ENCODE results near the gene SRI. TPM values are rescaled to one million over a fixed set of nuclear protein-coding genes. Genes with fewer than 3 reads are reported as not detected.
A peak's percentile ranks its signal among the peaks of the same experiment; 100 is the strongest.

SRI gene
- total RNA-seq, 1 experiment from 2014 or later: 222 TPM

- DNase-seq (ENCODE audit: low spot score): peak; percentile 41
These were observed 4.9 kb upstream of the SRI start for GRCh38 chr7:88224601-88225275.

DNA sequence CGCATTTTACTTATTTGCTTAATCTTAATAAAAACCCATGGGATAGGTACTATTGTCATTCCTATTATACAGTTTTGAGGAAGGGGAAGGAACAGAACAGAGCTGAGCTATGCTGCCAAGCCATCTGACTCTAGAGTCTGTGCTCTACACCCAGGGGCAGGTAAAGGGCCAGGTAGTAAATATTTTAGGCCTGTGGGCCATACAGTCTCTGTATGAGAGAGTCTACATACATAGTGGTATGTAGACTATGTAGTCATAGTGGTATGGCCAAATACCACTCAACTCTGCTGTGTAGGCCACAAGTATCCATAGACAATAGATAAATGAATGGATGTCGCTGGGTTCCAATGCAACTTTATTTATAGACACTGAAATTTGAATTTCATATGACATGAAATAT lies 3.4 kb upstream of the SRI start:
- no peak for DNase-seq (ENCODE audit: low spot score)

GRCh38 chr7:88218836-88219605 lies 817 bp downstream of the SRI start:
- peak; percentile 48 for DNase-seq (ENCODE audit: low spot score)

DNA sequence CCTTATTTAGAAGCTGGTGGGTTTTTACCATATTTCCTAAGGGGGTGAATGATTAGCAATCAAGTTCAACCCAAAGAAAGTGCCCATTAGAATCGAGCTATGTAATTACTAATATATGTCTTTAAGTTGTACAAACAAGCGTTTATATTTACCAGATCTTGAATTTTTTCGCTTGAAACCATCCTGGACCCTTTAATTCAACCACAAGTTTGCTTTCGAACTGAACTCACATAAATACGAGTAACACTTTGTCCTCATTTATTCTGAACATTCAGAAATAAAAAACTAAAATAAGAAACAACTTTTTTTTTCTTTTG lies 1.5 kb downstream of the SRI start:
- no peak for DNase-seq (ENCODE audit: low spot score)

DNA sequence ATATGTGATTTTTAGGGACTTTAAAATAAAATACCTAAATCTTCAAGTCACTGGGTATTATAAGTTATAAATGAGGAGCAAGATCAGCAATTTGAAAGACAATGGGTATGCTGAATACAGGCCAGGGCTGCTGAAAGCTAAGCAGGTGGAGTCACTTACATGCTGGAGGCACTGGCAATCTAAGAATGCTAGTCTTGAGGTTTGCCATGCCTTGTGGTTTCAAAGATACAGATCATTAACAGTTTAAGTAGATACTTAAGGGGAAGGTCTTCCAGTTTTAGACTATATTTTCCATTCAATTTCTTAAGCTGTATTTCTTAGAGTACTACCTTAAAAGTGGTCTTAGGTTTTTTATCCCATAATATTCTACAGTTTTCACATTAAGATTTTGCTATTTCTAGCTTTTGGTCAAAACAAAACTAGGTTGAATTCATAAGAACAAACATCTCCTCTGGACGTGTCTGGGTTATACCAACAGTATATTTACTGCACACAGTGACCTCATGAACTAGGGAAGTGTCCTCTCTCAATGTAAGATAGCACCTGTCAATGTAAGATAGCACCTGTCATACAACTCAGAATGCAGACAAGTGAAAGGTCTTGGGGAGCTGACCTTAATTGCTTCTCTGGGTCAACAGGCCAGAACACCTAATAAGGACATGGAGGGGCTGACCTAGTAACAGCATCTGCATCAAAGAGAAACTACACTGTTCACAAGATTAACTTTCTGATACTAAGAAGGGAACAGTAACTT lies 2.0 kb downstream of the SRI start:
- DNase-seq (ENCODE audit: low spot score): no peak

GRCh38 chr7:88216276-88216675 lies 3.6 kb downstream of the SRI start:
- DNase-seq (ENCODE audit: low spot score): no peak

DNA sequence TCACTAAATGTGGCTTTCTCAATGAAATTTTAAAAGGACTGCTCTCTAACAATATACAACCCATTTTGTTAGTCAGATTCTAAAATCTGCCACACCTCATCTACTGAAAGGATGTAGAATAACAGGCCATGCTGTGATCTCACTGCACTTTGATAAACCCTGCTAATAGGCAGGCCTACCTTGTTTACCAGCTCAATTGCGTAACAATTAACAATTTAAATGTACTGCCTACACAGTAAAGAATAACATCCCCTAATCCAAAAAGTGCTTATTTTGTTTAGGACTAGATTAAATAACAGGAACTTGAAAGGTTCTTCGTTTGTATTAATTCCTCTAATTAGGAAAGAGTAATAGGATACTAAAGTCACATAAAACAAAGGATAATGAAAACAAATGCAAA lies 4.5 kb downstream of the SRI start:
- DNase-seq (ENCODE audit: low spot score): no peak

DNA sequence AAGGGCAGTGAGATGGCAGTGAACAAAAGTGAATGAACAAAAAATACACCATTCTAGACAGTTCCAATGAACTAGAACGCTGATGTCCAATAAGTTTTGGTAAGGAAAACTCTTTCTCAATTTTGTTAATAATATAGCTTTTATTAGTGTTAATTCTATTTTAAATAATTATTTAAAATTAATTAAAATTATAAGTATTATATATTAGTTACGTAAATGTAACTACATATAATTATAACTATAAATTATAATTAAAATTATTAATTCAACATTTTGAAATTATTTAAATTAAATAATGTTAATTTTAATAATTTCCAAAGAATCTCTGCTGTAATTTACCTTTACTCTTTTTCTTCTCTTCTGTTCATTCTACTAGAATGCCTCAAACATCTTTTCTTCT lies 5.4 kb downstream of the SRI start:
- no peak for DNase-seq (ENCODE audit: low spot score)

DNA sequence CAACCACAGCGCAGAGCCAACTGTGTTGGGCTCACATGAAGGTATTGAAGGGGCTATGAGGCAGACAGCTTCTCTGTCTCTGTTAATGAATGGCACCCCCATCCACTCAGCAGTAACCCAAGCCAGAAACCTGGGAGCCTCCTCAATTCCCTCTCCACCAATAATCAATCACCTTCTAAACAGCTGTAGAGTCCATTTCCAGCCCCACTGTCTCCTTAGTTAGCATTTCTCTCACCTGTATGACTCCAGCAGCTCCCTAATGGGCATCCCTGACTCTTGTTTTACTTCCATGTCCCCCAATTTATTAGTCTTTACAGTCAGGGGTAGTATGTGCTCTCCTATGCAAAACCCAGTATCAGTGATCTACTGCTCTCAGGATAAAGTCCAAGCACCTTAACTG lies 6.9 kb downstream of the SRI start:
- no peak for DNase-seq (ENCODE audit: low spot score)

DNA sequence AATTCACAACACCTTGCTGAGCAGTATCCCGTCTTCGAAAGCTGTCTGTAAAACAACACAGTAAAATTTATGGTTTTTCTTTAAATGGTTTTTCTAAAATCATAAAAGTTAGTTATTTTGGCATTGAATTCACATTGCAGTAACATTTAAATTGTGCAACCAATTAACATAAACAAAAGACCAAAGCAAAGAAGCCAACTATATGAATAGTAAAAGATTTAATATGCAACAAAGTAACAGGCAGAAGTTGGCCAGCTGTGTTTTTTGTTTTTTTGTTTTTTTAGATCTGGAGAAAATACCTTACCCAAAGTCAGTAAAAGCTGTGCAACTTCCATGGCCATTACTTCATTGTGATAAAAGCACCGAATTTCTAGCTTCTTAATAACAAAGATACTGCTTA lies 11.3 kb downstream of the SRI start:
- no peak for DNase-seq (ENCODE audit: low spot score)

- no peak for DNase-seq (ENCODE audit: low spot score)
These were observed 13.6 kb downstream of the SRI start for GRCh38 chr7:88206254-88206653.

- no peak for DNase-seq (ENCODE audit: low spot score)
These were observed 14.7 kb downstream of the SRI start for GRCh38 chr7:88205179-88205578.

DNA sequence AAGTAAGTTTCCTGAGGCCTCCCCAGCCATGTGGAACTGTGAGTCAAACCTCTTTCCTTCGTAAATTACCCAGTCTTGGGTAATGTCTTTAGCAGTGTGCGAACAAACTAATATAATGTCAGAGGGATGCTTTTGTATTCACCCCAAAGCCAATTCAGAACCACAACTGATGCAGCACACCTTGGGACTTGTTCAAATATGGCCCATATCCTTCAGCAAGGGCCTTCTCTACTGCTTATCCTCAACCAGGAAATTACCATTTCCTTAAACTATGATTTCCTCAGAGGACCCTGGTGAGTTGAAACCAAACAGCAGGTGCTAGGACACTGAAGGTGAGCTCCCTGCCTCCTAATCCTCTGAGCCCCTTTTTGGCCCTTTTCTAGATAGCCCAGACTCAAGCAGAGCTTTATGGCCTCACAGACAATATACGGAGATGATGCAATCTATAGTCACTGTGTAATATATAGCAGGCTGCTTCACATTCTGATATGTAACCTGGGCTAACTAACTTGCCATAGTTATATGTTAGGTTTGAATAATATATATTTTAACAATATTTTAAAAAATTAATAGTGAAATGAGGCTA lies 15.2 kb downstream of the SRI start:
- DNase-seq (ENCODE audit: low spot score): no peak

GRCh38 chr7:88203401-88203800 lies 16.4 kb downstream of the SRI start:
- no peak for DNase-seq (ENCODE audit: low spot score)

GRCh38 chr7:88202799-88203198 lies 17.0 kb downstream of the SRI start:
- DNase-seq (ENCODE audit: low spot score): no peak

- DNase-seq (ENCODE audit: low spot score): no peak
These were observed 17.6 kb downstream of the SRI start for GRCh38 chr7:88202278-88202677.

- no peak for DNase-seq (ENCODE audit: low spot score)
These were observed 18.5 kb downstream of the SRI start for GRCh38 chr7:88201305-88201704.

GRCh38 chr7:88200789-88201188 lies 19.0 kb downstream of the SRI start:
- DNase-seq (ENCODE audit: low spot score): no peak

GRCh38 chr7:88200261-88200660 lies 19.6 kb downstream of the SRI start:
- DNase-seq (ENCODE audit: low spot score): no peak

- no peak for DNase-seq (ENCODE audit: low spot score)
These were observed 27.9 kb downstream of the SRI start for GRCh38 chr7:88191911-88192310.

DNA sequence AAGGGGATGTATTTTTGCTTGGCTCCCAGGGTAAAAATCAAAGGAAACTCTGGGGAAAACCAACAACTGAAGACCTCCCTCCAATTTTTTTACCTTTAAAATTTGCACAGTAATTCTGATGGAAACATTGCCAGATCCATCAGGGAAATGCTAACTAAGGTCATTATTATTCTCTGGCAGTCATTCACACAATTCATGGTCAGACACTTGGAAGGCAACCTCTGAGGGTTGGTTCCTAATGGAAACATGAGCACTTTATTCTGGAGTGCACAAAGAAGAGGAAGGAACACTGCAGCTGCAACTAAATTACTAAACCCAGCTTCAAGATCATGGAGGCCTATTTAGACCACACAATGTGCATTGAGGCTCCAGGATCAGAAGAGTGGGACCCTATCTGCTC lies 34.2 kb downstream of the SRI start:
- no peak for DNase-seq (ENCODE audit: low spot score)

GRCh38 chr7:88184848-88185304 lies 35.0 kb downstream of the SRI start:
- DNase-seq (ENCODE audit: low spot score): peak; percentile 87

- DNase-seq (ENCODE audit: low spot score): no peak
These were observed 36.8 kb downstream of the SRI start for GRCh38 chr7:88183051-88183450.
